Measurements from ENCODE around the gene COMTD1.

- TF ChIP-seq ZBTB33 (IDR thresholded peaks at IDR 0.05; ENCODE audit: borderline replicate concordance, low read depth) (no peak), CTCF (IDR thresholded peaks at IDR 0.05) (no peak), FOXJ3 (CRISPR knock-in tag; IDR thresholded peaks at IDR 0.05) (no peak), REST (IDR thresholded peaks at IDR 0.05; ENCODE audit: low read depth, low read length) (no peak), JUND (IDR thresholded peaks at IDR 0.05) (no peak), EP300 (IDR thresholded peaks at IDR 0.05; ENCODE audit: borderline replicate concordance in 1 of 2, low read depth in 1 of 2, low read length in 1 of 2) (no peak), USF1 (IDR thresholded peaks at IDR 0.05; ENCODE audit: borderline replicate concordance, low read depth) (no peak), MAX (IDR thresholded peaks at IDR 0.05; ENCODE audit: low read depth) (no peak), RCOR1 (IDR thresholded peaks at IDR 0.05; ENCODE audit: low read length) (no peak), POLR2AphosphoS5 (IDR thresholded peaks at IDR 0.05; ENCODE audit: low read depth, low read length) (no peak)
Measured at GRCh38 chr10:75283671-75284470, 48.1 kb upstream of the COMTD1 start.

Measured in SK-N-SH (cell line).